BJ (cell line): ENCODE data around the gene CORO6. TPM values are rescaled to one million over a fixed set of nuclear protein-coding genes. Genes with fewer than 3 reads are reported as not detected.

ENCODE experiments used
- CTCF ChIA-PET: fragments of 350-600 bp; formaldehyde crosslinking; extraction: SDS; loops from one replicate; lab custom pipeline; 2021; ENCODE audit warnings: antibody characterized with exemption, inconsistent platforms; lab: Yijun Ruan, JAX
- POLR2A ChIA-PET: fragments of 300-600 bp; sonication (Branson Sonifier 250); formaldehyde crosslinking; extraction: SDS; loops from one replicate; lab custom pipeline; 2021; ENCODE audit warnings: antibody characterized with exemption; lab: Charles Lee
- DNase-seq: peaks from one replicate; pipeline ENCODE4 v3.0.0-alpha.2; 2011; ENCODE audit warnings: low read depth
- H3K27me3 ChIP-seq: 2 replicates; pipeline ENCODE4 v1.6.0; 2011; ENCODE audit warnings: low read length; ENCODE audit not compliant: control insufficient read depth, insufficient read depth
- H3K36me3 ChIP-seq: 2 replicates; pipeline ENCODE4 v1.5.1; 2011; ENCODE audit warnings: low read length; ENCODE audit not compliant: control insufficient read depth, insufficient read depth
- H3K4me3 ChIP-seq: 2 replicates; pipeline ENCODE4 v1.5.1; 2011; ENCODE audit warnings: low read depth, mild to moderate bottlenecking, control low read depth, low read length
- polyA plus RNA-seq: library from polyadenylated mRNA; depleted of rRNA; stranded (reverse); fragments of >200 nt; gene quantifications from 2 replicates; pipeline ENCODE4 v1.2.3, GENCODE V29; 2011
- TF ChIP-seq, protein P1 (sequence below): IDR thresholded peaks from 2 replicates; pipeline ENCODE4 v1.5.1; 2011; ENCODE audit warnings: low read depth, mild to moderate bottlenecking, control low read depth, inconsistent platforms, low read length, moderate library complexity; ENCODE audit not compliant: insufficient read depth

CORO6 gene
- polyA plus RNA-seq, 1 experiment, result 19.3 TPM

DNA sequence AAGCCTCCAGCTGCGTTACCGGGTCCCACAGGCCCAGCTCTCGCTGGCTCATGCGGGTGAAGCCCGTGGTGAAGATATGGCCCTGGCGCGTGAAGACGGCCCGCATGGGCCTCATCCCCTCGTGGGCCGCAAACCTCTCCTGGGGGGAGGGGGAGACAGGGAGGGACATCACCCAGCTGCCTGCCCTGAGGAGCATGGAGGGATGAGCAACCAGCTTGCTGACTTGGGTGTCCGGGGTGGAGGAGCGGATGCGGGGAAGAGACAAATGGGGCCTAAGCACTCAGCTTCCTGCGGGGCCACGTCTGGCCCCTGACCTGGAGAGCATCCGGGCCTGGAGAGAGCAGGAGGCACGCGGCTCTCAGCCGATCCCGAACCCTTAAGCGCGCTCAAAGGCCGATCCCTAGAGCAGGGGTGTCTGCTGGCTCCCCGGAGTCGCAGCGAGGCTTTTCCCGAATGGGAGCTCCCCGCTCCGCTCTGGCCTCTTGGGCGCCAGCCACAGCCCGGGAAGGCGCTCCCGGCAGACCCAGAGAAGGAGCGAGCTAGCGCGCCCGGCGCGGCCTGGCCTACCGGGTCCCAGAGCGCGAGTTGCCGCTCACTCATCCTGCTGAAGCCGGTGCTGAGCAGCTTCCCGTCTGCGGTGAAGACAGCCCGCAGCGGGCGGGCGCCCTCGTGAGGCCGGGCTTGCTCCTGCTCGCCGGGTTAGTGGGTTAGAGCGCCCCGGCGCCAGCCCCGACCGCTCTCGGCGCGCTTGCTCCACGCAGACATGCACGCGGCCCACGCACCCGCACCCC lies 5.0 kb downstream of the CORO6 start:
- no peaks in the 10 kb centered on the region for H3K36me3 ChIP-seq
- ChIA-PET POLR2A (no interaction called here), CTCF (interaction anchor here (0.5 to 3.4 kb wide), 23 partner anchors 9 to 478 kb away, joined by 3 to 24 read pairs (median 4); partner anchors contain the start of genes ANKRD13B and SSH2)
- TF ChIP-seq, protein P1, sequence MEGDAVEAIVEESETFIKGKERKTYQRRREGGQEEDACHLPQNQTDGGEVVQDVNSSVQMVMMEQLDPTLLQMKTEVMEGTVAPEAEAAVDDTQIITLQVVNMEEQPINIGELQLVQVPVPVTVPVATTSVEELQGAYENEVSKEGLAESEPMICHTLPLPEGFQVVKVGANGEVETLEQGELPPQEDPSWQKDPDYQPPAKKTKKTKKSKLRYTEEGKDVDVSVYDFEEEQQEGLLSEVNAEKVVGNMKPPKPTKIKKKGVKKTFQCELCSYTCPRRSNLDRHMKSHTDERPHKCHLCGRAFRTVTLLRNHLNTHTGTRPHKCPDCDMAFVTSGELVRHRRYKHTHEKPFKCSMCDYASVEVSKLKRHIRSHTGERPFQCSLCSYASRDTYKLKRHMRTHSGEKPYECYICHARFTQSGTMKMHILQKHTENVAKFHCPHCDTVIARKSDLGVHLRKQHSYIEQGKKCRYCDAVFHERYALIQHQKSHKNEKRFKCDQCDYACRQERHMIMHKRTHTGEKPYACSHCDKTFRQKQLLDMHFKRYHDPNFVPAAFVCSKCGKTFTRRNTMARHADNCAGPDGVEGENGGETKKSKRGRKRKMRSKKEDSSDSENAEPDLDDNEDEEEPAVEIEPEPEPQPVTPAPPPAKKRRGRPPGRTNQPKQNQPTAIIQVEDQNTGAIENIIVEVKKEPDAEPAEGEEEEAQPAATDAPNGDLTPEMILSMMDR, result peak; percentile 63
- no peaks in the 10 kb centered on the region for H3K27me3 ChIP-seq
- no peak for DNase-seq
- no peak overlapping the region for H3K4me3 ChIP-seq

DNA sequence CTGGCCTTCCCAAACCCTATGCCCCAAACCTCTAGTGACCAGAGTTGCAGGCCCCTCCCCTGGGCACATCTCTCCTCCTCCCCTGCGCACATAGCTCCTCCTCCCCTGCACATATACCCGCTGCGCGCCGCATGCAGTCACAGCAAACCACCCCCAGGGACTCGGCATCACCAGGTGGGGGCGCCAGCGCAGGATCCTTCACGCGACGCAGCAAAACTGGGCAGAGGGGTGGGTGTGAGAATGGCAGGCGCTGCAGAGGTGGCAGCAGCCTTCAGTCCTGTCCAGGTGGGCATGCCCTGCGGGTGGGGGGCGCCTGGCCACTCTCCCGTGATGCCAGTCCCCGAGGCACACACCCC lies 5.6 kb downstream of the CORO6 start:
- H3K36me3 ChIP-seq, result no peaks in the 10 kb centered on the region
- no peak overlapping the region for H3K4me3 ChIP-seq
- CTCF ChIA-PET, result interaction anchor here (0.7 to 3.4 kb wide), 16 partner anchors 8 to 478 kb away, joined by 3 to 24 read pairs (median 5); partner anchors contain the start of genes ANKRD13B and SSH2
- TF ChIP-seq, protein P1, result peak; percentile 68
- H3K27me3 ChIP-seq, result no peaks in the 10 kb centered on the region
- DNase-seq, result no peak
- POLR2A ChIA-PET, result no interaction called here

GRCh38 chr17:29616300-29617048 lies 6.2 kb downstream of the CORO6 start:
- ChIA-PET CTCF (interaction anchor here (1.0 to 4.1 kb wide), 11 partner anchors 12 to 315 kb away, joined by 3 to 32 read pairs (median 12); partner anchors contain the start of genes ANKRD13B and SSH2), POLR2A (no interaction called here)
- no peaks in the 10 kb centered on the region for H3K36me3 ChIP-seq
- TF ChIP-seq, protein P1, result no peak
- no peaks in the 10 kb centered on the region for H3K27me3 ChIP-seq
- no peak for DNase-seq
- H3K4me3 ChIP-seq, result no peak overlapping the region

- ChIA-PET CTCF (interaction anchor here (0.9 to 4.1 kb wide), 11 partner anchors 9 to 406 kb away, joined by 3 to 32 read pairs (median 4); partner anchors contain the start of genes ANKRD13B and SSH2), POLR2A (no interaction called here)
- H3K27me3 ChIP-seq, result no peaks in the 10 kb centered on the region
- TF ChIP-seq, protein P1, result no peak
- DNase-seq, result no peak
- peak overlapping the region; percentile 31 for H3K4me3 ChIP-seq
- no peaks in the 10 kb centered on the region for H3K36me3 ChIP-seq
Observed at GRCh38 chr17:29615492-29616299, 7.0 kb downstream of the CORO6 start.
